PC-9 (cell line): ENCODE measurements around the gene FAF1. TPM values are rescaled to one million over a fixed set of nuclear protein-coding genes. Genes with fewer than 3 reads are reported as not detected.

Source experiments
- BruUV-seq: library from RNA; stranded (reverse); fragments of 400-500 nt; replicated peaks from 2 replicates; lab custom pipeline; 2021; lab: Mats Ljungman, UMichigan
- CTCF ChIA-PET: fragments of 300-600 bp; sonication (Branson Sonifier 250); formaldehyde crosslinking; loops from one replicate; lab custom pipeline; 2022; ENCODE audit warnings: antibody characterized with exemption; lab: Charles Lee
- POLR2A ChIA-PET: fragments of 300-600 bp; sonication (Branson Sonifier 250); formaldehyde crosslinking; loops from one replicate; lab custom pipeline; 2022; ENCODE audit warnings: antibody characterized with exemption; ENCODE audit not compliant: unreplicated experiment; lab: Charles Lee
- DNase-seq, 2 experiments: peaks; one replicate each; pipeline versions ENCODE4 v3.0.0 to v3.0.0-alpha.2; 2015 to 2022; ENCODE audit warnings: mixed read lengths in 1 of 2
- H2AFZ ChIP-seq: fragments of 200-600 bp; sonication (generic); 2 replicates; pipeline ENCODE4 v1.8.1; 2017; ENCODE audit warnings: antibody characterized with exemption
- H3F3A ChIP-seq: fragments of 200-600 bp; sonication (generic); 2 replicates; pipeline ENCODE4 v1.8.1; 2017; ENCODE audit warnings: antibody characterized with exemption, mild to moderate bottlenecking, low read depth; ENCODE audit not compliant: insufficient read depth
- H3K27ac ChIP-seq: fragments of 200-600 bp; sonication (generic); 2 replicates; pipeline ENCODE4 v1.6.1; 2016; ENCODE audit warnings: mixed run types
- H3K27me3 ChIP-seq: fragments of 200-600 bp; sonication (generic); 2 replicates; pipeline ENCODE4 v1.6.1; 2016; ENCODE audit warnings: low read depth, mixed run types; ENCODE audit not compliant: insufficient read depth
- H3K36me3 ChIP-seq: fragments of 200-600 bp; sonication (generic); 2 replicates; pipeline ENCODE4 v1.6.1; 2016; ENCODE audit warnings: low read depth, mixed run types
- H3K4me1 ChIP-seq: fragments of 200-600 bp; sonication (generic); replicated peaks from 2 replicates; pipeline ENCODE4 v1.6.1; 2016; ENCODE audit warnings: mixed run types; ENCODE audit not compliant: insufficient read depth
- H3K4me2 ChIP-seq: fragments of 200-600 bp; sonication (generic); 2 replicates; pipeline ENCODE4 v1.6.1; 2017; ENCODE audit warnings: mixed run types
- H3K4me3 ChIP-seq: fragments of 200-600 bp; sonication (generic); 2 replicates; pipeline ENCODE4 v1.6.1; 2016; ENCODE audit warnings: mixed run types
- H3K79me2 ChIP-seq: fragments of 200-600 bp; sonication (generic); 2 replicates; pipeline ENCODE4 v1.6.1; 2017; ENCODE audit warnings: low read depth, mixed run types
- H3K9me2 ChIP-seq: fragments of 200-600 bp; sonication (generic); 2 replicates; pipeline ENCODE4 v1.8.1; 2017; ENCODE audit warnings: mild to moderate bottlenecking; ENCODE audit not compliant: insufficient read depth
- H3K9me3 ChIP-seq: fragments of 200-600 bp; sonication (generic); 2 replicates; pipeline ENCODE4 v1.8.1; 2016; ENCODE audit warnings: low read depth; ENCODE audit not compliant: insufficient read depth
- H4K20me1 ChIP-seq: fragments of 200-600 bp; sonication (generic); 2 replicates; pipeline ENCODE4 v1.8.1; 2017; ENCODE audit not compliant: insufficient read depth
- EZH2 ChIP-seq: fragments of 200-600 bp; sonication (generic); IDR thresholded peaks from 2 replicates; pipeline ENCODE4 v1.8.0; 2017; ENCODE audit warnings: antibody characterized with exemption, low read depth
- intact Hi-C: fragments of 100-400 bp; cut with micrococcal nuclease; formaldehyde crosslinking; loops from one replicate; pipeline ENCODE4 v1.10.0; 2022; ENCODE audit not compliant: unreplicated experiment
- total RNA-seq: library from RNA; stranded (reverse); gene quantifications from 2 replicates; pipeline ENCODE4 v1.2.3, GENCODE V29; 2021
- TF ChIP-seq, protein P1 (sequence below): fragments of 200-600 bp; sonication (generic); conservative IDR thresholded peaks from 2 replicates; pipeline ENCODE4 v1.6.1; 2017; ENCODE audit warnings: mixed run types, antibody characterized with exemption, mild to moderate bottlenecking, moderate library complexity

FAF1 gene
- total RNA-seq, 1 experiment from 2014 or later = 105 TPM

DNA sequence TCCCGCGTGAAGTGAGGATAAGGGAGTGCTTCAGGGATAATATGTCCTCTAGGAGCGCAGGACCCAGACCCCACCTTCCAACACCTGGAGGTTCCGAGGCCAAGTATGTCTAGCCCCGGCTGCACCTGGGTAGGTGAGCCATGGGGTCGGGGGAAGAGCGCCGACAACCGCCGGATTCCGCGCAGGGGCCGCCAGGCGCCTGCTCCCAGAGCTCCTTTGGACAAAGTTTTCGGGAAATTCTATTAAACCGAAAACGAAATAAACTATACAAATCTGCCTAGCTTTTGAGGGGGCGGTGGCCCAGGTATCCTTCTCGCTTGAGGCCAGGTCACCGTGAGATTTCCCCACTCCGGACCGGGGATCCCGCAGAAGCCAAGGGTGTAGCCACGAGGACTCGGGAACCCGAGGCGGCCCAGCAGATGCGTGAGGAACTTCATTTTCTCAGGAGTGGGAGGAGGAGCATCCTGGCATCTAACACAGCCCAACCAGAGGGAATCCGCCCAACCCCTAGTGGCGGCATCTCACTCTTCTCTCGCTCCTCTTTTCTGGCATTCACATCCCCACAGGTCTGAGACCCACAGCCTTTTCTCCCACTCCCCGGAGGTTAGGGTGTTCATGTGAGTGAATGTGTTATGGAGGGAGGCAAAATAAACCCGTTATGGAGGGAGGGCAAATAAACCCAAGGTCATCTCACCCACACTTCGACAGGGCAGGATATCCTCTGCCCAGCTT is 534.5 kb downstream of the FAF1 start:
- no peak overlapping the region for H2AFZ ChIP-seq
- TF ChIP-seq, protein P1, sequence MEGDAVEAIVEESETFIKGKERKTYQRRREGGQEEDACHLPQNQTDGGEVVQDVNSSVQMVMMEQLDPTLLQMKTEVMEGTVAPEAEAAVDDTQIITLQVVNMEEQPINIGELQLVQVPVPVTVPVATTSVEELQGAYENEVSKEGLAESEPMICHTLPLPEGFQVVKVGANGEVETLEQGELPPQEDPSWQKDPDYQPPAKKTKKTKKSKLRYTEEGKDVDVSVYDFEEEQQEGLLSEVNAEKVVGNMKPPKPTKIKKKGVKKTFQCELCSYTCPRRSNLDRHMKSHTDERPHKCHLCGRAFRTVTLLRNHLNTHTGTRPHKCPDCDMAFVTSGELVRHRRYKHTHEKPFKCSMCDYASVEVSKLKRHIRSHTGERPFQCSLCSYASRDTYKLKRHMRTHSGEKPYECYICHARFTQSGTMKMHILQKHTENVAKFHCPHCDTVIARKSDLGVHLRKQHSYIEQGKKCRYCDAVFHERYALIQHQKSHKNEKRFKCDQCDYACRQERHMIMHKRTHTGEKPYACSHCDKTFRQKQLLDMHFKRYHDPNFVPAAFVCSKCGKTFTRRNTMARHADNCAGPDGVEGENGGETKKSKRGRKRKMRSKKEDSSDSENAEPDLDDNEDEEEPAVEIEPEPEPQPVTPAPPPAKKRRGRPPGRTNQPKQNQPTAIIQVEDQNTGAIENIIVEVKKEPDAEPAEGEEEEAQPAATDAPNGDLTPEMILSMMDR = no peak
- no peak for TF ChIP-seq EZH2
- DNase-seq = no peak
- H4K20me1 ChIP-seq = no peaks in the 10 kb centered on the region
- H3K9me2 ChIP-seq = no peaks in the 10 kb centered on the region
- H3K4me2 ChIP-seq = no peak overlapping the region
- no peak overlapping the region for H3K27ac ChIP-seq
- H3F3A ChIP-seq = no peaks in the 10 kb centered on the region; the same call in 1 of the 2 replicates
- ChIA-PET POLR2A (no interaction called here), CTCF (no interaction called here)
- H3K4me1 ChIP-seq = no peaks in the 10 kb centered on the region
- no peaks in the 10 kb centered on the region for H3K36me3 ChIP-seq
- intact Hi-C loops = no loop called here
- H3K27me3 ChIP-seq = no peaks in the 10 kb centered on the region
- no peaks in the 10 kb centered on the region for H3K9me3 ChIP-seq
- no peaks in the 10 kb centered on the region for H3K79me2 ChIP-seq
- no TSS peak for BruUV-seq
- no peak overlapping the region for H3K4me3 ChIP-seq

DNA sequence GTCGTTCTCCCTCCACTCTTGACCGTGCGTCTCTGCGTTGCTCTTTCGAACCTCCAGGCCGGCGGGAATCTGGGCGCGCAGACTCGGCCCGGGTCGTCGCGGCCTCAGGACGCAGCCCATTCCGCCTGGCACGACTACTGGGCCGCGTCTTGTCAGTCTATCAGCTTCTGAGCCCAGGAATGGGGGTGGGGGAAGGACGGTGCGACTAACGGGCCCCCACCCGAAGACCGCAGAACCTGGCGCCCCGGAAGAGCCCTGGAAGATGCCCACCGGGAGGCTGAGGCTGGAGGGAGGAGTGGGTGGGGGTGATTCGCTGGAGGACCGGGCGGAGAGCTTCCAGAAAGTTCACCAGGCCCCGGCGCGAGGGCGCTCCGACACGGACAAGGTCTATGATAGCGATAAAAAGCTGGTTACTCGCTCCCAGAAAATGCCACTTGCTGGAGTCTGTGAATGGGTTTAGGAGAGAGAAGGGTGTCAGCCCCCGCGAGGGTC is 535.1 kb downstream of the FAF1 start:
- CTCF ChIA-PET = no interaction called here
- BruUV-seq = no TSS peak
- H3K27me3 ChIP-seq = no peaks in the 10 kb centered on the region

DNA sequence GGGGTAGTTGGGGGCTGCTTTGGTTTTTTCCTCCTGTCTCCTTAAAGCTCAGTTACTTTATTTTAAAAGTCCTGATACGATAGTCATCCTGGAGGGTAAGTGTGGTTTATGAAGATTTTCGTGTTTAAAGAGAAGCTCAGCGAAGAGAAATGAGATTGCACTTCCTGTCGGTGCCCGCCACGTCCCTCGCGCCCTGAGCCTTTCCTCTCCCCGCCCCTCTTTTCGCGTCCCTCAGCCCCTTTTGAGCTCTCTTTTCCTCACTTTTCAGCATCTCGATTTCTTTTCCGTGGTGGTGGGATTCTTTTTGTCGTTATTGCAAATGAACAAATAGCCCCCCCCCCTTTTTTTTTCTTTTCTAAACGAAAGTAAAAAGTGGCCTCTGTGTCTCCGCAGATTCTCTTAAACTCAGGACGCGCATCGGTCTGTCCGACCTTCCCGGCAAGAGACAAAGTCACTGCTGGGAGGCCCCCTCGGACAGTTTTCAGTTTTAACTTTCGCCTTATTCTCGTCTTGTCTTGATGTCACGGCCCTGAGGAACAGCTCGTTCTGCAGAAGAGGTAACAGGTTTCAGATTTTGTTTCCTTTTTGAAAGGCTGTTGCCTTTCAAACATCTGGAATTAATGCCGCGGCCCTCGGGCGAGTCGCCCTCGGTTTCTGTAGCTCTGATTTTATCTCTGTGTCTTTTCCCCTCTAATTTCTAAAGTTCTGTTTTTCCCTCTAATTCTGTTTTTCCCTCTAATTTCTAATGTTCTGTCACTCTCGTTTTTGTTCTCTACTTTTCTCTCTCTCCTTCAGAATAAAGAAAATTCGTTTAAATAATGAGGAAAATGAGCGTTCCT is 535.8 kb downstream of the FAF1 start:
- no peaks in the 10 kb centered on the region for H3K27me3 ChIP-seq
- no TSS peak for BruUV-seq

More for the DNA sequence above, 535.1 kb downstream of the FAF1 start:
- Histone ChIP-seq H3K27ac (no peak overlapping the region), H3K9me2 (no peaks in the 10 kb centered on the region), H3K36me3 (no peaks in the 10 kb centered on the region), H4K20me1 (no peaks in the 10 kb centered on the region), H3K79me2 (no peaks in the 10 kb centered on the region), H3K4me1 (no peaks in the 10 kb centered on the region), H2AFZ (no peak overlapping the region), H3K4me2 (no peak overlapping the region), H3K4me3 (no peak overlapping the region), H3K9me3 (no peaks in the 10 kb centered on the region), H3F3A (no peaks in the 10 kb centered on the region; the same call in 1 of the 2 replicates)
- no peak for TF ChIP-seq EZH2
- TF ChIP-seq, protein P1 = no peak
- DNase-seq = no peak
- POLR2A ChIA-PET = no interaction called here
- intact Hi-C loops = no loop called here

More for the DNA sequence above, 535.8 kb downstream of the FAF1 start:
- CTCF ChIA-PET = no interaction called here
- Histone ChIP-seq H3K79me2 (no peaks in the 10 kb centered on the region), H3K9me2 (no peaks in the 10 kb centered on the region), H3F3A (no peaks in the 10 kb centered on the region; the same call in 1 of the 2 replicates), H3K9me3 (no peaks in the 10 kb centered on the region), H2AFZ (no peak overlapping the region), H3K4me3 (peak overlapping the region; percentile 40; the same call in 1 of the 2 replicates), H3K27ac (no peak overlapping the region), H4K20me1 (no peaks in the 10 kb centered on the region), H3K4me2 (peak overlapping the region; percentile 65), H3K36me3 (no peaks in the 10 kb centered on the region), H3K4me1 (no peaks in the 10 kb centered on the region)
- intact Hi-C loops = no loop called here
- TF ChIP-seq, protein P1 = no peak
- no peak for TF ChIP-seq EZH2
- DNase-seq = no peak
- POLR2A ChIA-PET = no interaction called here
